Lung (tissue), 12 donors: ENCODE data around the gene SLC35B2. TPM values are rescaled to one million over a fixed set of nuclear protein-coding genes. Genes with fewer than 3 reads are reported as not detected.
A peak's percentile ranks its signal among the peaks of the same experiment; 100 is the strongest.

Source experiments
- ATAC-seq: fragments of 200-7000 bp; cut with Tn5 transposase; one replicate; pipeline ENCODE4 v1.9.1; 2020; ENCODE audit warnings: moderate number of reproducible peaks; ENCODE audit not compliant: insufficient read depth, low FRiP score
- DNase-seq, 3 donors: peaks; one replicate each; pipeline ENCODE4 v3.0.0-alpha.2; 2013 to 2017
- H3K27ac ChIP-seq, 2 donors: one replicate each; pipeline ENCODE4 v1.5.1; 2013; ENCODE audit warnings: mild to moderate bottlenecking in 2 of 2, moderate library complexity in 2 of 2, control low read depth in 1 of 2, inconsistent platforms in 1 of 2, low read depth in 1 of 2, low read length in 1 of 2
- H3K27me3 ChIP-seq, 3 donors: one replicate each; pipeline ENCODE4 v1.5.1; 2013; ENCODE audit warnings: low read length in 2 of 3; ENCODE audit not compliant: control insufficient read depth in 3 of 3, insufficient read depth in 3 of 3
- H3K36me3 ChIP-seq, 4 donors: one replicate each; pipeline ENCODE4 v1.5.1; 2013; ENCODE audit warnings: low read length in 4 of 4, mild to moderate bottlenecking in 1 of 4, moderate library complexity in 1 of 4; ENCODE audit not compliant: control insufficient read depth in 4 of 4, insufficient read depth in 4 of 4
- H3K4me1 ChIP-seq, 5 donors: one replicate each; pipeline ENCODE4 v1.5.1; 2013; ENCODE audit warnings: low read length in 5 of 5, mild to moderate bottlenecking in 2 of 5, moderate library complexity in 1 of 5; ENCODE audit not compliant: control insufficient read depth in 5 of 5, insufficient read depth in 5 of 5
- H3K4me3 ChIP-seq: one replicate; pipeline ENCODE4 v1.5.1; 2013; ENCODE audit warnings: mild to moderate bottlenecking, control low read depth, moderate library complexity
- H3K9ac ChIP-seq, 2 donors: one replicate each; pipeline ENCODE4 v1.5.1; 2013; ENCODE audit warnings: low read length in 2 of 2, control low read depth in 1 of 2; ENCODE audit not compliant: insufficient read depth in 1 of 2
- H3K9me3 ChIP-seq, 4 donors: one replicate each; pipeline ENCODE4 v1.5.1; 2013; ENCODE audit warnings: low read length in 3 of 4, mild to moderate bottlenecking in 1 of 4, moderate library complexity in 1 of 4; ENCODE audit not compliant: control insufficient read depth in 4 of 4, insufficient read depth in 3 of 4
- CTCF ChIP-seq: IDR thresholded peaks from 2 replicates; pipeline ENCODE4 v1.5.1; 2012; ENCODE audit warnings: mild to moderate bottlenecking; ENCODE audit errors: control extremely low read depth, extremely low read depth
- WGBS, 2 donors: extraction: QIAGEN DNeasy Blood & Tissue Kit; methylation state at CpG; one replicate each; pipeline ENCODE4 v1.1.7; 2013; 5-methylcytosine and 5-hydroxymethylcytosine counted together
- polyA plus RNA-seq, 2 donors: library from polyadenylated mRNA; stranded (reverse); fragments of 200-250 nt; gene quantifications; one replicate each; pipeline ENCODE4 v1.2.1, GENCODE V29; 2013
- total RNA-seq, 2 donors: library from RNA; depleted of rRNA in 1 of 2; stranded (reverse); fragments of >200 nt in 1 of 2; gene quantifications; one replicate each; pipeline ENCODE4 v1.2.1, GENCODE V29; 2014 to 2021
- donor health status: control.
- donor health status: control.
- donor health status: Bipolar disorder and iron deficiency.
- donor health status: healthy.
- donor health status: DM: yes; HTN: yes; CAD: no.

The SLC35B2 gene
- total and polyA plus RNA-seq, 4 donors = 15.0 to 44.4 (median 34.9) TPM

- DNase-seq (no peak), ATAC-seq (no peak)
- no peaks in the 10 kb centered on the region for H3K27me3 ChIP-seq
- WGBS, 2 donors = 81 to 91% methylated on average over 7 of the region's 7 CpGs
- H3K9me3 ChIP-seq = no peaks in the 10 kb centered on the region
- no peak overlapping the region for H3K4me3 ChIP-seq
- H3K36me3 ChIP-seq = peaks cover 0 to 16% (median 1%) of the 10 kb centered on the region in 4 donors
- no peak overlapping the region for H3K9ac ChIP-seq
- no peak for TF ChIP-seq CTCF
- H3K4me1 ChIP-seq = peaks cover 8 to 24% (median 15%) of the 10 kb centered on the region in 5 donors
- peak overlapping the region; percentile 9 to 87 for H3K27ac ChIP-seq
These were observed 30.1 kb downstream of the SLC35B2 start for GRCh38 chr6:44227148-44227793.

GRCh38 chr6:44226368-44227147, 30.8 kb downstream of the SLC35B2 start:
- no peak for DNase-seq
- Histone ChIP-seq H3K27ac (peak overlapping the region; percentile 10 to 87), H3K9me3 (no peaks in the 10 kb centered on the region), H3K9ac (no peak overlapping the region), H3K4me3 (no peak overlapping the region), H3K4me1 (peaks cover 8 to 28% (median 17%) of the 10 kb centered on the region in 5 donors), H3K36me3 (peaks cover 0 to 11% (median 1%) of the 10 kb centered on the region in 4 donors), H3K27me3 (no peaks in the 10 kb centered on the region)
- no peak for TF ChIP-seq CTCF
- ATAC-seq = no peak
- WGBS, 2 donors = 60 to 63% methylated on average over 15 of the region's 15 CpGs

- no peak for TF ChIP-seq CTCF
- H3K4me1 ChIP-seq = peaks cover 12 to 36% (median 17%) of the 10 kb centered on the region in 5 donors
- H3K4me3 ChIP-seq = no peak overlapping the region
- no peak for ATAC-seq
- peaks cover 0 to 7% (median 1%) of the 10 kb centered on the region in 4 donors for H3K36me3 ChIP-seq
- 88% methylated on average over 8 of the region's 8 CpGs for WGBS, 2 donors
- H3K9me3 ChIP-seq = no peaks in the 10 kb centered on the region
- H3K9ac ChIP-seq = no peak overlapping the region
- no peak for DNase-seq
- H3K27ac ChIP-seq = peak overlapping the region in 1 of 2 donors; percentile 87
- H3K27me3 ChIP-seq = no peaks in the 10 kb centered on the region
These were observed 31.6 kb downstream of the SLC35B2 start for GRCh38 chr6:44225579-44226325.
